NCI-H2227 treated with DMSO at 0.1 percent for 48 hours (cell line): ENCODE data around the gene CHCHD4.
A peak's percentile ranks its signal among the peaks of the same experiment; 100 is the strongest.

ENCODE experiments used
- DNase-seq: peaks from one replicate; lab custom pipeline; 2025; lab: John Stamatoyannopoulos, UW

The CHCHD4 gene

GRCh38 chr3:14150078-14150477, 25.4 kb upstream of the CHCHD4 start:
- DNase-seq: no peak

DNA sequence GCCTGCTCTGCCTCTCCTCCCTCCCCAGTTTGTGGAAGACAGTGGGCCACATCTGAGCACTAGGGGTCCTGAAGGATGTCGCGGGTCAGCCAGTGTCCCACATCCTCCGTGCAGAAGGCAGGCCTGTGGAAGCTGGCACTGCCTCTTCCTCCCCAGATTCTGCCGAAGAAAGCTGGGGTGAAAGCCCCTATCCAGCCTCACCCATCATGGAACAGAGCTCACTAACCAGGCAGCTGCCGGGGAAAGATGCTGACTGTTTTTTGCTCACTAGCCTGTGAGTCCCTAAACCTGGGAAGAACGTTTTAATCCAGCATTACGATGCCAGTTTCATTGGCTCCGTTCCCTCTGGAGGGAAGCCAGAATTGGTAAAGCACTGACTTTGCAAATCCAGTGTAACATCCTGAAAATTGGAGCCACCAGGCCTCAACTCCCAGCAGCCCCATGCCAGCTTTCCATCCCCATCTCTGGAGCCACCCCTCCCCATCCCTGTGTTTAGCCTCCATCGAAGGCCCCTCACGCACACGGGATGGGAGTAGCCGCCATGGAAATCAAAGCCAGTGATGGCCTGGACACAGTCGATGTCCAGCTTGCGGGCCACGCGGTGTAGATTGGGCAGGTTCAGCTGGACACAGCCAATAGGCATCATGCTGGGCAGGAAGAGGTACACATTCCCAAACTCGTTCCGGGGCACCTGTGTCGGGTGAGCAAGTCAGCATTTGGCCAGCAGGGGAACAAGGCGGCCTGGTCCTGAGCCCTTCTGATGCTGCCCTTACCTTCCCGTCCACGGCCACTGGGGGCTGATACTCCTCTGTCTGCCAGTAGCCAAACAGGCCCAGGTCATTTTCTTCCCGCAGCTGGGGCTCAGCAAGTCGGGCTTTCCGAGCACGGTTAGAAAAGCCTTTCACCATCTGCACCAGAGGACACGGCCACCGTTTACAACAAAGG, 23.6 kb upstream of the CHCHD4 start:
- DNase-seq: no peak

GRCh38 chr3:14147617-14148016, 22.9 kb upstream of the CHCHD4 start:
- no peak for DNase-seq

DNA sequence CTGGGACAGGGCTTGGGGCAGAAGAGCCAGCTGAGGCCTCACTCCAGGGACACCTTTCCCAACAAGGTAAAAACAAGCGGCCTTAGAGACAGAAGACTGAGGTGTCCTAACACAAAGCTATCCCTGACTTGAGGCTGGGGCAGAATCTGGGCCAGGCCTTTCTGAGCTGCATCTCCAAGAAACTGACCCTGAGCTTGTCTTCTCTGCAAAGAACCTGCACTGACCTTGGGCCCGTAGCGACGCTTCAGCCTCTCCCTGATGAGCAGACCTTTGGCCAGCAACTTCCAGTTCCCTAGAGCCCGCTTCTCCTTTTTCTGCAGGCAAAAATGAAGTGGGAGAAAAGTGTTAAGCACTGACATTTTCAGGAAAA, 22.4 kb upstream of the CHCHD4 start:
- no peak for DNase-seq

DNA sequence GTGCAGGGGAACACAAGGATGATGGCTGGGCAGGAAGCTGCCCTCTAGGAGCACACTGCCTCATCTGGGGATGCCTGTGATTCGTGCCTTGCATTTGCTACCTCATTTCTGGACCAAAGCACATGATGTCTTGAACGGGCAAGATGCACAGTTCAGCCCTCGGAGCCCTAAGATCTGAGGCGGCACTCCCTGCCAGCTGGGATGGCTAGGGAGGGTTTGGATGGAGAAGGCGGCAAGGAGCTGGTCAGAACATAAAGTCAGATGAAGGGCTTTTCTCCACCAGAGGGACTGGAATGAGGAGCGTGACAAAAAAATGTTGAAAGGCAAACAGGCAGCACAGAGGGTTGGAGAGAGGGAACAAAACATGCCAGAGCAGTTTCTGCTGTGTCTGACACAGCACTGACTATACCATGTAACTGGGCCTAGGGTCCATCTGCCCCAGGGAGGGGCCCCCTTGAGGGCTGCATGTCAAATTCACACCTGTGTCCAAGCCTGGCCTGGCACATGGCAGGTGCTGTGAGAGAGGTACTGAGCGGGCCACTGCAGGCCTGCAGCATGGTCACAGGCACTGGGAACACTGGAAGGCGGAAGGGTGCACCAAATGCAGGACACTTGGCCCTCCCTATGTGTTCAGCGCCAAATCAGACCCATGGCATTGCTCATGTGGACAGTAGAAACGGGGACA, 21.9 kb upstream of the CHCHD4 start:
- no peak for DNase-seq

DNA sequence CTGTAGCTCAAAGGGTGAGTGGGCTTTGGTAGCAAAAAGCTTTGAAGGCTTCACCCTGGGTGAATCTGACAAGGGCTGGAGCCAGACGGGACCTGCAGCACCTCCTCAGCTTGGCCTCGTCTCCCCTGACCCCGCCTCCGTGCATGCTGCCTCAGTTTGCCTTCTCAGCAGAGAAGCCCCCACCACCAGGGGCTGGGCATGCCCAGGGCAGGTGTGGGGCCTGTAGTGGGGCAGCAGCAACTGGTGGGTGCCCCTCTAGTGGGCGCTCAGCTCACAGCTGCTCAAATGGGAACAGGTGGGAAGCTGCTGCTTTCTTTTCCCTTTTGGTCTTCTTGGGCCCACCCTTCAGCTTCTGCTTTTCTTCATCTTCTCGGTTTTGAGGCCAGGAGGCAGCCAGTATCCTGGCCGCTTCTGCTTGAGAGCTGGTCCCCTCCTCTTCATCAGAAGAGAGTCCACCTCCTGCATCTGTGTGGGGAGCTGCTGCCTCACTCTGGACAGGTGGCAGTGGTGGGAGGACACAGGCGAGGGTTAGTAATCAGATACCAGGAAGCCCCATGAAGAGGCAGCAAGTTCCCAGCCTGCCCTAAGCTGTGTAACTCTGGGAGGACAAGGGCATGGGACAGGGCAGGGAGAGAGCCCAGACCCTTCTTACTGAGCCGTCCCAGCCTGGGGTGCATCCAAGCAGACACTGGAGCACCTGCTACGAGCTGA, 21.2 kb upstream of the CHCHD4 start:
- DNase-seq: no peak

DNA sequence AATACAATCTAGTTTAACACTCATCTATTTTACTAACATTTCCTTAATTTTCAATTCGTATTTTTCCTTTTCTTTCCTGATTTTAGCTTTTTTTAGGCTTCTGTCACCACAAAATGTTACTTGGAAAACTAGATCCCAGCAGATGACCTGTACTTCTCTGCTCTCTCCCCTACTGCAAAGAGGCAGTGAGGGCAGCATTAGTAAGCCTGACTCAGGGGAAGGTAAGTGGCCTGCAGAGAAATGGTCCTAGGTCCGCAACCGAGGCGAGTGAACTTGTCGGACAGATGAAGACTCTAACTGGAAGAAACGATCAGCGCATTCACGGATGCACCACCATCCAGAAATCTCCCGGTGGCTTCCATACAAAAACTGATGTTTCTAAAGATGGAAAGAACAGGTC, 20.6 kb upstream of the CHCHD4 start:
- DNase-seq: no peak

- DNase-seq: peak; percentile 54
Observed at GRCh38 chr3:14144423-14145075, 19.9 kb upstream of the CHCHD4 start.

- DNase-seq: peak; percentile 79
Observed at GRCh38 chr3:14143271-14144225, 18.9 kb upstream of the CHCHD4 start.

GRCh38 chr3:14142567-14143270, 18.0 kb upstream of the CHCHD4 start:
- peak; percentile 39 for DNase-seq

- DNase-seq: no peak
Observed at GRCh38 chr3:14141602-14142341, 17.1 kb upstream of the CHCHD4 start.

- no peak for DNase-seq
Observed at GRCh38 chr3:14141144-14141543, 16.5 kb upstream of the CHCHD4 start.

GRCh38 chr3:14140668-14141067, 16.0 kb upstream of the CHCHD4 start:
- no peak for DNase-seq

- DNase-seq: no peak
Observed at GRCh38 chr3:14139771-14140170, 15.1 kb upstream of the CHCHD4 start.

DNA sequence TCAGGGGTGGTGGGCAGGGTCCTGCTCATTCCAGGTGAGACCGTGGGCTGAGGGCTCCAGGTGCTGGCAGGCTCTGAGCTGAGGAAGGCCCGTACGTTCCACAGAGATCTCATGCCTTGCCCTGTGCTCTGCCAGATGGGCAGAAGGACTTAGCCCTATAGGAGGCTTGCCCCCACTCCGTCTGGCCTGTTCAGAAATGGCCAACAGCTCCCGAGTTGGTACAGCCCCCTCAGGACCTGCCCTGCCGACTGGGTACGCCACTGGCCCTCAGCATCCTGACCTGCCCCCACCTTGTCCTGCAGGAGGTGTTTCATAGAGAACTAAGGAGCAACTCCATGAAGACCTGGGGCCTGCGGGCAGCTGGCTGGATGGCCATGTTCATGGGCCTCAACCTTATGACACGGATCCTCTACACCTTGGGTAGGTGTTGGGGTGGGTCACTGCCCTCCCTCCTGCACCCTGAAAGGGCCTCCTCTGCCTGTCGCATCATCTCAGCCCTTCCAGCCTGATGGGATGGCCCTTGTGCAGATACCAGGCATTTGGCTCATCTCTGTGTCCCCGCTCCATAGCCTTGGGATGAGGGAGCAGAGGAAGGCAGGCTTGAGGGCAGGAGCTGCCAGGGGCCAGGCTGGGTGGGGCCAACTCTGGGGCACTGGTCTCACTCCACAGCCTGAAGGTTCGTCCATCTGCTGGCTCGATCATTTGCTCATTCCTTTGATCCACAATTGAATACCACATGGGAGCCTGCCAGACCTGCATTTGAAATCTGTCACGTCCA, 14.4 kb upstream of the CHCHD4 start:
- DNase-seq: no peak

GRCh38 chr3:14138109-14138877, 13.6 kb upstream of the CHCHD4 start:
- no peak for DNase-seq

DNA sequence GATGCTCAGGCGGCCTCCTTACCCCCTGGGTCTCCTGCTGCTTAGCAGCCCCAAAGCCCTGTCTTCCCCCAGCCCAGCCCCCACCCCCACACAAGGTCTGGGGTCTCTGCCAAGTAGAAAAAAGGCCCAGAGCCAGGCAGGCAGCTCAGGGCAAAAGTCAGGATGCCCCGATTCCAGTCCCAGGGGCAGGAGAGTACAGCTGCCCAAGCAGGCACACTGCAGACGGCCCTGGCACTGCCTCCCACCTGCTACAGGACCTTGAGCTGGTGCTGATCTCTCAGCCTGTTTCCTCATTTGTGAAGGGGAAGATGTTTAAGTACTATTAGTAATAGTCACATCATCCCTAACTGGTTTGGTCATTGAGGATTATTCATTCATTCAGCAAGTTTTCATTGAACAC, 12.8 kb upstream of the CHCHD4 start:
- DNase-seq: no peak

GRCh38 chr3:14137004-14137403, 12.3 kb upstream of the CHCHD4 start:
- DNase-seq: no peak
